HG02610 (cell line): ENCODE measurements around the gene PHB1.

ENCODE experiments used
- ATAC-seq: cut with Tn5 transposase; IDR thresholded peaks from one replicate; pipeline ENCODE4 v1.9.1; 2021; ENCODE audit warnings: mild to moderate bottlenecking, moderate library complexity; ENCODE audit not compliant: unreplicated experiment

Gene PHB1

GRCh38 chr17:49357516-49357915, 57.2 kb downstream of the PHB1 start:
- no peak for ATAC-seq

- ATAC-seq, result no peak
Measured at GRCh38 chr17:49356320-49356719, 58.4 kb downstream of the PHB1 start.
